WTC11 (cell line): ENCODE results near the gene FHIT. TPM values are rescaled to one million over a fixed set of nuclear protein-coding genes. Genes with fewer than 3 reads are reported as not detected.
A peak's percentile ranks its signal among the peaks of the same experiment; 100 is the strongest.

Experiments
- ATAC-seq: fragments of 200-7000 bp; cut with Tn5 transposase; 2 replicates; pipeline ENCODE4 v1.10.0; 2021; ENCODE audit warnings: mild to moderate bottlenecking, moderate library complexity
- CTCF ChIA-PET: fragments of 300-600 bp; sonication (Branson Sonifier 250); formaldehyde crosslinking; loops from one replicate; lab custom pipeline; 2021; ENCODE audit warnings: antibody characterized with exemption; lab: Charles Lee
- POLR2A ChIA-PET: fragments of 350-600 bp; sonication (Branson Sonifier 250); formaldehyde crosslinking; loops from one replicate; lab custom pipeline; 2021; ENCODE audit warnings: antibody characterized with exemption; lab: Charles Lee
- DNase-seq: peaks from one replicate; pipeline ENCODE4 v3.0.0; 2021; ENCODE audit warnings: low spot score
- H3K27ac Mint-ChIP-seq: 2 replicates; pipeline ENCODE4 v1.8.0; 2021; ENCODE audit warnings: mixed read lengths
- H3K27me3 Mint-ChIP-seq: 2 replicates; pipeline ENCODE4 v1.8.0; 2021; ENCODE audit warnings: low read depth, mild to moderate bottlenecking, moderate library complexity, mixed read lengths
- H3K36me3 Mint-ChIP-seq: 2 replicates; pipeline ENCODE4 v1.8.0; 2021; ENCODE audit warnings: mixed read lengths
- H3K4me1 Mint-ChIP-seq: 2 replicates; pipeline ENCODE4 v1.8.0; 2022; ENCODE audit warnings: mixed read lengths
- H3K4me3 Mint-ChIP-seq: 2 replicates; pipeline ENCODE4 v1.8.0; 2021; ENCODE audit warnings: mild to moderate bottlenecking, moderate library complexity, mixed read lengths
- H3K9me3 Mint-ChIP-seq: 2 replicates; pipeline ENCODE4 v1.8.0; 2021; ENCODE audit warnings: mixed read lengths
- ATF1 ChIP-seq: sonication (generic); formaldehyde crosslinking; IDR thresholded peaks from 2 replicates; pipeline ENCODE4 v1.8.1; 2023; ENCODE audit warnings: mild to moderate bottlenecking, moderate library complexity, missing genetic modification reagents
- CBFB ChIP-seq: sonication (generic); formaldehyde crosslinking; IDR thresholded peaks from 2 replicates; pipeline ENCODE4 v1.8.1; 2022; ENCODE audit warnings: mild to moderate bottlenecking, low read depth, missing genetic modification reagents
- HMGA2 ChIP-seq: fragments of 250-450 bp; sonication (Bioruptor Pico); IDR thresholded peaks from 2 replicates; pipeline ENCODE4 v1.4.0; 2021; ENCODE audit warnings: mild to moderate bottlenecking, moderate library complexity
- HMGXB4 ChIP-seq: sonication (generic); formaldehyde crosslinking; IDR thresholded peaks from 2 replicates; pipeline ENCODE4 v1.8.1; 2023; ENCODE audit warnings: mild to moderate bottlenecking, moderate library complexity, missing genetic modification reagents
- JAZF1 ChIP-seq: fragments of 250-450 bp; sonication (Bioruptor Pico); IDR thresholded peaks from 2 replicates; pipeline ENCODE4 v1.9.0; 2021; ENCODE audit warnings: moderate library complexity, mild to moderate bottlenecking, inconsistent platforms
- NFYB ChIP-seq: sonication (generic); formaldehyde crosslinking; conservative IDR thresholded peaks from 2 replicates; pipeline ENCODE4 v1.8.0; 2022; ENCODE audit warnings: low read depth, missing genetic modification reagents
- PRDM15 ChIP-seq: sonication (generic); formaldehyde crosslinking; IDR thresholded peaks from 2 replicates; pipeline ENCODE4 v1.8.0; 2022; ENCODE audit warnings: missing genetic modification reagents
- SOX15 ChIP-seq: fragments of 250-450 bp; sonication (Bioruptor Pico); IDR thresholded peaks from 2 replicates; pipeline ENCODE4 v1.9.0; 2021; ENCODE audit warnings: mild to moderate bottlenecking
- STAT6 ChIP-seq: sonication (generic); formaldehyde crosslinking; conservative IDR thresholded peaks from 2 replicates; pipeline ENCODE4 v1.8.1; 2023; ENCODE audit warnings: mild to moderate bottlenecking, low read depth, missing genetic modification reagents, moderate library complexity
- ZBTB21 ChIP-seq: sonication (generic); formaldehyde crosslinking; IDR thresholded peaks from 2 replicates; pipeline ENCODE4 v1.8.1; 2023; ENCODE audit warnings: mild to moderate bottlenecking, missing genetic modification reagents, borderline replicate concordance
- ZNF232 ChIP-seq: sonication (generic); formaldehyde crosslinking; IDR thresholded peaks from 2 replicates; pipeline ENCODE4 v1.8.0; 2022; ENCODE audit warnings: mild to moderate bottlenecking, missing genetic modification reagents
- total RNA-seq: library from RNA; stranded (reverse); gene quantifications from 3 replicates; pipeline ENCODE4 v1.2.3, GENCODE V29; 2021
- TF ChIP-seq, protein P1 (sequence below): sonication (generic); formaldehyde crosslinking; IDR thresholded peaks from 2 replicates; pipeline ENCODE4 v1.8.1; 2023; ENCODE audit warnings: mild to moderate bottlenecking, missing genetic modification reagents
- TF ChIP-seq, protein P2 (sequence below): fragments of 200-600 bp; IDR thresholded peaks from 2 replicates; pipeline ENCODE4 v1.8.0; 2022; ENCODE audit warnings: antibody characterized with exemption

The FHIT gene
- total RNA-seq, 1 experiment from 2014 or later: 2.6 TPM

DNA sequence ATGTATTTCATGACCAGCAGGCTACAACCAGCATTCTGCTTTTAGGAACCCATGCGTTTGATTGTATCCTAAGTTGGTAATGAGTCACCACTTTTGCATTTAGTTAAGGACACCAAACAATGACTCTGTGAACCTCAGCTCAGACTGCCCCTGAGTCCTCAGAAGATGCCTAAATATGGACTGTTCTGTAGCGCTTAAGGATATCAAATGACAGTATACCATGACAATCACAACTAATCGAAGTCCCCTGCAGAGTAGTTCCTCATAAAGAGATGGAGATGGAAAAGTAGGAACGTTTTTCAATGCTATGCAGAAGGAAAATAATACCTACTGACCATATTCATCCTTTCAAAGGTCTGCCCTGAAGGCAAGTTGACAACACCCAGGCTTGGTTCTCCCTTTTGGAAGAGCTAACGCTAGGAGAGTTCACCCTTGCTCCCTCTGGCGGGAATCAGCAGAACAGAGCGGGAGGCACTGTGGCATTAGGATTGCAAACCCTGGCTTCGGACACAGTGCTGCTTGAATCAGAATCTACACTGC, 508.6 kb downstream of the FHIT start:
- H3K27ac Mint-ChIP-seq: no peak overlapping the region
- no peak overlapping the region for H3K4me3 Mint-ChIP-seq
- CTCF ChIA-PET: interaction anchor here (0.6 to 2.3 kb wide), 25 partner anchors 11 to 787 kb away, joined by 3 to 28 read pairs (median 4); no protein-coding TSS in a partner anchor

DNA sequence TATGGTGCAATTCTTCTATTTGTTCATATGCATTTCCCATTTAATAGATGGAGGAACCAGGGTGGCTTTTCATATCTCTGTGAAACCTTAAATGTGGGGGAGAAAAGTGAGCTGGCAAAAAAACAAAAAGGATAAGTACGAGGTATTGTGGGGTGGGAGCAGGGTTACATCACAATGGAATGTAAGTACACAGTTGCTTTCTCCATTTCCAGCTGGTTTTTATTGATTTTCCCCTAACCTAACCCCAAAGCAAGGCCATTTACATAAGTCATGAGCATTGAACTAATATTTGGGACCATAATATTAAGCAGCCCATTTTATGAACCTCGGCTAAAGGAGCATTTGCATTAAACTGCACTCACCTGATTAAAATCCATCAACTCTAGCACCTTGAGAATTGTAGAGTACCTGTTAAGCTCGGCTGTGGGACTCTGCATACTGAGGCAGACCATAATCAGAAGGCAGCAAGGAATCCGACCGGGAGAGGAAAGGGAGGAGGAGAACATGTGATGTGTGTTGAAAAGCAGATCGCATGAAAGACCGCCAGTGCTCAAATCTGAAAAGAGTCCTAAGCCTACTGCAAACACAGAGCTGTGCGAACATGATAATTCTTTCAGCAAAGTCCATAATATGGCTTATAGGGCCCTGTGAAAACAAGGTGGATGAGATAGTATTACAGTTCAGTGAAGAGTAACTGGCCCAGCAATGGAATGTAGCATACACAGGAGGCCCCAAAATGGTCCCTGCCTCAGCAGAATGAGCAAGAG, 513.4 kb downstream of the FHIT start:
- no peak for DNase-seq
- H3K9me3 Mint-ChIP-seq: peaks cover 18% of the 10 kb centered on the region
- POLR2A ChIA-PET: no interaction called here
- peaks cover 3% of the 10 kb centered on the region; the same call in 1 of the 2 replicates for H3K36me3 Mint-ChIP-seq
- ATAC-seq: no peak
- TF ChIP-seq ZBTB21 (CRISPR knock-in tag) (no peak), PRDM15 (CRISPR knock-in tag) (no peak), CBFB (CRISPR knock-in tag) (no peak), SOX15 (CRISPR knock-in tag) (no peak), HMGA2 (CRISPR knock-in tag) (no peak), STAT6 (no peak), HMGXB4 (CRISPR knock-in tag) (no peak), JAZF1 (CRISPR knock-in tag) (no peak), ZNF232 (CRISPR knock-in tag) (no peak), NFYB (CRISPR knock-in tag) (no peak), ATF1 (CRISPR knock-in tag) (no peak)
- TF ChIP-seq, protein P1, sequence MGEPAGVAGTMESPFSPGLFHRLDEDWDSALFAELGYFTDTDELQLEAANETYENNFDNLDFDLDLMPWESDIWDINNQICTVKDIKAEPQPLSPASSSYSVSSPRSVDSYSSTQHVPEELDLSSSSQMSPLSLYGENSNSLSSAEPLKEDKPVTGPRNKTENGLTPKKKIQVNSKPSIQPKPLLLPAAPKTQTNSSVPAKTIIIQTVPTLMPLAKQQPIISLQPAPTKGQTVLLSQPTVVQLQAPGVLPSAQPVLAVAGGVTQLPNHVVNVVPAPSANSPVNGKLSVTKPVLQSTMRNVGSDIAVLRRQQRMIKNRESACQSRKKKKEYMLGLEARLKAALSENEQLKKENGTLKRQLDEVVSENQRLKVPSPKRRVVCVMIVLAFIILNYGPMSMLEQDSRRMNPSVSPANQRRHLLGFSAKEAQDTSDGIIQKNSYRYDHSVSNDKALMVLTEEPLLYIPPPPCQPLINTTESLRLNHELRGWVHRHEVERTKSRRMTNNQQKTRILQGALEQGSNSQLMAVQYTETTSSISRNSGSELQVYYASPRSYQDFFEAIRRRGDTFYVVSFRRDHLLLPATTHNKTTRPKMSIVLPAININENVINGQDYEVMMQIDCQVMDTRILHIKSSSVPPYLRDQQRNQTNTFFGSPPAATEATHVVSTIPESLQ (CRISPR knock-in tag): no peak
- H3K4me3 Mint-ChIP-seq: no peak overlapping the region
- CTCF ChIA-PET: interaction anchor here (1.2 kb wide), 1 partner anchor 17 kb away, joined by 7 read pairs; no protein-coding TSS in a partner anchor
- no peak overlapping the region for H3K27ac Mint-ChIP-seq
- peaks cover 44% of the 10 kb centered on the region for H3K4me1 Mint-ChIP-seq
- H3K27me3 Mint-ChIP-seq: peaks cover 14% of the 10 kb centered on the region; the same call in 1 of the 2 replicates

More for the DNA sequence above, 508.6 kb downstream of the FHIT start:
- DNase-seq: peak; percentile 77
- no peaks in the 10 kb centered on the region; the same call in 1 of the 2 replicates for H3K9me3 Mint-ChIP-seq
- POLR2A ChIA-PET: interaction anchor here (0.5 kb wide), 1 partner anchor 123 kb away, joined by 3 read pairs; no protein-coding TSS in a partner anchor
- TF ChIP-seq, protein P2, sequence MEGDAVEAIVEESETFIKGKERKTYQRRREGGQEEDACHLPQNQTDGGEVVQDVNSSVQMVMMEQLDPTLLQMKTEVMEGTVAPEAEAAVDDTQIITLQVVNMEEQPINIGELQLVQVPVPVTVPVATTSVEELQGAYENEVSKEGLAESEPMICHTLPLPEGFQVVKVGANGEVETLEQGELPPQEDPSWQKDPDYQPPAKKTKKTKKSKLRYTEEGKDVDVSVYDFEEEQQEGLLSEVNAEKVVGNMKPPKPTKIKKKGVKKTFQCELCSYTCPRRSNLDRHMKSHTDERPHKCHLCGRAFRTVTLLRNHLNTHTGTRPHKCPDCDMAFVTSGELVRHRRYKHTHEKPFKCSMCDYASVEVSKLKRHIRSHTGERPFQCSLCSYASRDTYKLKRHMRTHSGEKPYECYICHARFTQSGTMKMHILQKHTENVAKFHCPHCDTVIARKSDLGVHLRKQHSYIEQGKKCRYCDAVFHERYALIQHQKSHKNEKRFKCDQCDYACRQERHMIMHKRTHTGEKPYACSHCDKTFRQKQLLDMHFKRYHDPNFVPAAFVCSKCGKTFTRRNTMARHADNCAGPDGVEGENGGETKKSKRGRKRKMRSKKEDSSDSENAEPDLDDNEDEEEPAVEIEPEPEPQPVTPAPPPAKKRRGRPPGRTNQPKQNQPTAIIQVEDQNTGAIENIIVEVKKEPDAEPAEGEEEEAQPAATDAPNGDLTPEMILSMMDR: peak; percentile 27; the same call in 1 of the 2 replicates
- TF ChIP-seq HMGXB4 (CRISPR knock-in tag): no peak
- TF ChIP-seq, all 79 proteins: peak for 1
- H3K4me1 Mint-ChIP-seq: peaks cover 59% of the 10 kb centered on the region
- peaks cover 3% of the 10 kb centered on the region; the same call in 1 of the 2 replicates for H3K36me3 Mint-ChIP-seq
- ATAC-seq: peak; percentile 91
- peaks cover 14% of the 10 kb centered on the region; the same call in 1 of the 2 replicates for H3K27me3 Mint-ChIP-seq
